Right lobe of liver (tissue), 6 donors: ENCODE measurements around the gene KCNJ4. TPM values are rescaled to one million over a fixed set of nuclear protein-coding genes. Genes with fewer than 3 reads are reported as not detected.

Experiments
- ATAC-seq, 4 donors: fragments of 200-7000 bp; cut with Tn5 transposase; one replicate each; pipeline ENCODE4 v1.9.1; 2020; ENCODE audit warnings: mild to moderate bottlenecking in 4 of 4, moderate library complexity in 4 of 4
- DNase-seq, 3 donors: peaks; one replicate each; pipeline ENCODE4 v3.0.0-alpha.2; 2020
- H3K27ac ChIP-seq, 3 donors: fragments of 200-600 bp; one replicate each; pipeline ENCODE4 v1.8.0; 2022
- H3K27me3 ChIP-seq, 2 donors: fragments of 200-600 bp; one replicate each; pipeline ENCODE4 v1.8.0; 2022
- H3K36me3 ChIP-seq, 4 donors: fragments of 200-600 bp; sonication (generic) in 1 of 4; one replicate each; pipeline versions ENCODE4 v1.5.1 to v1.8.0; 2017 to 2022; ENCODE audit warnings: control low read depth in 1 of 4
- H3K4me1 ChIP-seq, 4 donors: fragments of 200-600 bp; sonication (generic) in 1 of 4; one replicate each; pipeline versions ENCODE4 v1.5.1 to v1.8.0; 2017 to 2022; ENCODE audit warnings: control low read depth in 1 of 4
- H3K4me3 ChIP-seq, 3 donors: fragments of 200-600 bp; one replicate each; pipeline ENCODE4 v1.8.0; 2022
- H3K9me3 ChIP-seq, 4 donors: fragments of 200-600 bp; sonication (generic) in 1 of 4; one replicate each; pipeline versions ENCODE4 v1.5.1 to v1.8.0; 2017 to 2022; ENCODE audit warnings: control low read depth in 1 of 4
- POLR2A ChIP-seq: fragments of 450-650 bp; IDR thresholded peaks from one replicate; pipeline ENCODE4 v1.6.1; 2017; ENCODE audit warnings: antibody characterized with exemption, mild to moderate bottlenecking
- WGBS: methylation state at CpG from one replicate; pipeline ENCODE4 v1.1.6; 2018; ENCODE audit warnings: low coverage, low lambda C conversion rate; ENCODE audit not compliant: insufficient coverage; ENCODE audit errors: missing lambda C conversion rate; 5-methylcytosine and 5-hydroxymethylcytosine counted together
- intact Hi-C, 2 donors: fragments of 100-400 bp; cut with DNase I; formaldehyde crosslinking; loops; one replicate each; pipeline versions ENCODE4 v1.11.2 to v1.14.1; 2022
- total RNA-seq, 6 experiments: library from RNA; depleted of rRNA in 2 of 6; stranded (reverse); fragments of >200 nt in 2 of 6; fragmentation: NEBNext Ultra II Directional in 3 of 6; extraction: Animal tissue kit (Norgen Biotek cat#: 25700) in 3 of 6; gene quantifications; one replicate each; pipeline versions ENCODE4 v1.1.0 to v1.2.4, GENCODE V29; 2016 to 2023
- TF ChIP-seq, protein P1 (sequence below), 4 donors: fragments of 200-600 bp in 3 of 4; fragments of 450-650 bp in 1 of 4; IDR thresholded peaks; one replicate each; pipeline versions ENCODE4 v1.5.1 to v1.8.0; 2016 to 2022; ENCODE audit warnings: antibody characterized with exemption in 4 of 4, mild to moderate bottlenecking in 2 of 4
- donor health status: DM: no; HTN: yes; CAD: no.
- donor health status: DM: no; HTN: no; CAD: no.
- donor health status: DM: no; HTN: no; CAD: no.
- donor health status: DM: no; HTN: yes; CAD: no.
- donor health status: DM: no; HTN: yes; CAD: no.

The KCNJ4 gene
- total RNA-seq, 6 experiments from 2014 or later = not detected

DNA sequence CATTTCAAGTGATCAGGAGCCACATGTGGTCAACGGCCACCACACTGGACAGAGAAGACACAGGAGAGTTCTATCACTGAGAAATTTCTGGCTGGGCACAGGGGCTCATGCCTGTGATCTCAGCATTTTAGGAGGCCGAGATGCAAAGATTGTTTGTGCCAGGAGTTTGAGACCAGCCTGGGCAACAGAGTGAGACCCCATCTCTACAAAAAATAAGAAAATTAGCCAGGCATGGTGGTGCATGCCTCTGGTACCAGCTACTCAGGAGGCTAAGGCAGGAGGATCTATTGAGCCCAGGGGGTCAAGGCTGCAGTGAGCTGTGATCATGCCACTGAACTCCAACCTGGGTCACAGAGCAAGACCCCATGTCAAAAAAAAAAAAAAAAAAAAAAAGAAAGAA lies 26.3 kb downstream of the KCNJ4 start:
- H3K4me1 ChIP-seq = peaks cover 0 to 9% (median 5%) of the 10 kb centered on the region in 4 donors
- WGBS = 91% methylated on average over 1 of the region's 2 CpGs
- DNase-seq (no peak), ATAC-seq (no peak)
- H3K36me3 ChIP-seq = no peaks in the 10 kb centered on the region
- no peaks in the 10 kb centered on the region for H3K27me3 ChIP-seq
- no peaks in the 10 kb centered on the region for H3K9me3 ChIP-seq
- H3K4me3 ChIP-seq = no peak overlapping the region
- no peak overlapping the region for H3K27ac ChIP-seq
- intact Hi-C loops = no loop called here
- TF ChIP-seq POLR2A = no peak
- TF ChIP-seq, protein P1, sequence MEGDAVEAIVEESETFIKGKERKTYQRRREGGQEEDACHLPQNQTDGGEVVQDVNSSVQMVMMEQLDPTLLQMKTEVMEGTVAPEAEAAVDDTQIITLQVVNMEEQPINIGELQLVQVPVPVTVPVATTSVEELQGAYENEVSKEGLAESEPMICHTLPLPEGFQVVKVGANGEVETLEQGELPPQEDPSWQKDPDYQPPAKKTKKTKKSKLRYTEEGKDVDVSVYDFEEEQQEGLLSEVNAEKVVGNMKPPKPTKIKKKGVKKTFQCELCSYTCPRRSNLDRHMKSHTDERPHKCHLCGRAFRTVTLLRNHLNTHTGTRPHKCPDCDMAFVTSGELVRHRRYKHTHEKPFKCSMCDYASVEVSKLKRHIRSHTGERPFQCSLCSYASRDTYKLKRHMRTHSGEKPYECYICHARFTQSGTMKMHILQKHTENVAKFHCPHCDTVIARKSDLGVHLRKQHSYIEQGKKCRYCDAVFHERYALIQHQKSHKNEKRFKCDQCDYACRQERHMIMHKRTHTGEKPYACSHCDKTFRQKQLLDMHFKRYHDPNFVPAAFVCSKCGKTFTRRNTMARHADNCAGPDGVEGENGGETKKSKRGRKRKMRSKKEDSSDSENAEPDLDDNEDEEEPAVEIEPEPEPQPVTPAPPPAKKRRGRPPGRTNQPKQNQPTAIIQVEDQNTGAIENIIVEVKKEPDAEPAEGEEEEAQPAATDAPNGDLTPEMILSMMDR (IDR thresholded peaks at IDR 0.05) = no peak

DNA sequence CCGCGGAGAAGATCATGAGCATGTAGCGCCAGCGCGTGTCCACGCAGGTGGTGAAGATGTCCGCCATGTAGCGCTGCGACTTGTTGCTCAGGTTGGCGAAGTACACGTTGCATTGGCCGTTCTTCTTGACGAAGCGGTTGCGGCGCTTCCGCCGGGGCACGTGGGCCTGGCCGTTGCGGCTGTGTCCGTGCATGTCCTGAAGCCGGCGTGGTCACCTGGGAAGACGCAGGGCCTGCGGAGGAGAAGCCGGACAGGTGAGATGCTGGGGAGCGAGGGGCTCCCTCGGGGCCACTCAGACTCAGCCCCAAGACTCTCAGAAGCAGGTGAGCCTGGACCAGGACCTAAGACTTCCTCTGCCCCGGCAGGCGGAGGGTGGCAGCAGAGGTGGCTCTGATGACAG lies 27.1 kb downstream of the KCNJ4 start:
- peaks cover 0 to 17% (median 8%) of the 10 kb centered on the region in 4 donors for H3K4me1 ChIP-seq
- 99% methylated on average over 12 of the region's 31 CpGs for WGBS
- TF ChIP-seq, protein P1 (IDR thresholded peaks at IDR 0.05) = no peak
- TF ChIP-seq POLR2A = no peak
- no peaks in the 10 kb centered on the region for H3K27me3 ChIP-seq
- intact Hi-C loops = no loop called here
- ATAC-seq (no peak), DNase-seq (no peak)
- no peaks in the 10 kb centered on the region for H3K9me3 ChIP-seq
- no peak overlapping the region for H3K27ac ChIP-seq
- no peak overlapping the region for H3K4me3 ChIP-seq
- H3K36me3 ChIP-seq = no peaks in the 10 kb centered on the region

DNA sequence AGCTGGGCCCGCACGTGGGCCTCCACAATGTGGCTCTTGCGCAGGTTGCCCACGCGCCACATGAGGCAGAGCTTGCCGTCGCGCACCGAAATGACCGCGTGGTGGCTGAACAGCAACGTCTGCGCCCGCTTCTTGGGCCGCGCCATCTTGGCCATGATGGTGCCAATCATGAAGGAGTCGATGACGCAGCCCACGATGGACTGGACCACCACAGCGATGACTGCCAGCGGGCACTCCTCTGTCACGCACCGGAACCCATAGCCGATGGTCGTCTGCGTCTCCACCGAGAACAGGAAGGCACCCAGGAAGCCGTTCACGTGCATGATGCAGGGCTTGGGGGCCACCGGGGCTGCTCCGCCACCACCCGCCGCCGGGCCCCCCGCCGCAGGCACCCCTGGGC lies 27.5 kb downstream of the KCNJ4 start:
- H3K9me3 ChIP-seq = no peaks in the 10 kb centered on the region
- no peaks in the 10 kb centered on the region for H3K36me3 ChIP-seq
- no peak for TF ChIP-seq POLR2A
- TF ChIP-seq, protein P1 (IDR thresholded peaks at IDR 0.05) = no peak
- ATAC-seq = no peak
- no peak overlapping the region for H3K27ac ChIP-seq
- no peaks in the 10 kb centered on the region for H3K27me3 ChIP-seq
- no peak overlapping the region for H3K4me3 ChIP-seq
- WGBS = 96% methylated on average over 5 of the region's 36 CpGs
- intact Hi-C loops = no loop called here
- H3K4me1 ChIP-seq = peaks cover 0 to 22% (median 10%) of the 10 kb centered on the region in 4 donors
- DNase-seq = no peak

DNA sequence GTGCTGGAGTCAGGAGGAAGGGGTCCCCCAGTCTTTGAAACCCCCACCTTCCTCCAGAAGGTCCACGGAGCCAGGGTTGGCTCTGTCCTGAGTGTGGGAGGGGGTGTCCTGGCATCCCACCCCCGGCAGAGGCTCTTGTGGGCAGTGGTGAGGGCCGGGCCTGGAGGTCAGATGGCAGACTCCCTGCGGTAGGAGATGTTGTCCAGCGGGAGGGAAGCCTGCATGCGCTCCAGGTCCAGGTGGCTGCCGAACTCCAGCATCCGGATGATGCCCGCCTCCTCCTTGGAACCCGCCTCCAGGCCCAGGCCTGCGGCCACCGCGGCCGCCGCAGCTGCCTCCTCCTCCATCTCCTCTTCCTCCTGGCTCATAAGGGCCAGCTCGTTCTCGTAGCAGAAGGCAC lies 28.4 kb downstream of the KCNJ4 start:
- no peak overlapping the region for H3K4me3 ChIP-seq
- no peak overlapping the region for H3K27ac ChIP-seq
- no peaks in the 10 kb centered on the region for H3K27me3 ChIP-seq
- no peak for ATAC-seq
- 75% methylated on average over 2 of the region's 17 CpGs for WGBS
- no peak for TF ChIP-seq POLR2A
- TF ChIP-seq, protein P1 (IDR thresholded peaks at IDR 0.05) = no peak
- intact Hi-C loops = no loop called here
- no peak for DNase-seq
- H3K36me3 ChIP-seq = no peaks in the 10 kb centered on the region
- H3K4me1 ChIP-seq = peaks cover 0 to 27% (median 10%) of the 10 kb centered on the region in 4 donors
- H3K9me3 ChIP-seq = no peaks in the 10 kb centered on the region
